H1 (cell line): ENCODE results near the gene FGFR2.

ENCODE experiments used
- CEBPB ChIP-seq: IDR thresholded peaks from 2 replicates; pipeline ENCODE4 v1.6.1; 2012; ENCODE audit warnings: low read depth, low read length
- CTCF ChIP-seq, 3 experiments: IDR thresholded peaks; 1 replicate in 2 of 3; 2 replicates in 1 of 3; pipeline versions ENCODE4 v1.5.1 to v1.6.1; 2011; ENCODE audit warnings: low read length in 3 of 3, mild to moderate bottlenecking in 3 of 3, inconsistent platforms in 2 of 3, low read depth in 1 of 3, moderate library complexity in 1 of 3; ENCODE audit not compliant: insufficient read depth in 1 of 3; ENCODE audit errors: control extremely low read depth in 1 of 3
- KDM5A ChIP-seq: fragments of 200-600 bp; IDR thresholded peaks from 2 replicates; pipeline ENCODE4 v1.7.1; 2012; ENCODE audit warnings: mild to moderate bottlenecking, low read length, inconsistent platforms, mixed read lengths
- POLR2A ChIP-seq, 2 experiments: IDR thresholded peaks; 1 replicate in 1 of 2; 2 replicates in 1 of 2; pipeline ENCODE4 v1.6.1; 2011; ENCODE audit warnings: low read depth in 2 of 2, low read length in 2 of 2, mild to moderate bottlenecking in 2 of 2; ENCODE audit errors: control extremely low read depth in 1 of 2
- SP1 ChIP-seq: IDR thresholded peaks from 2 replicates; pipeline ENCODE4 v1.6.1; 2011; ENCODE audit warnings: low read depth, low read length

GRCh38 chr10:121596689-121597503 is 1.3 kb downstream of the FGFR2 start:
- TF ChIP-seq CTCF (IDR thresholded peaks at IDR 0.05; ENCODE audit: control extremely low read depth in 1 of 3, insufficient read depth in 1 of 3, low read depth in 1 of 3, low read length in 3 of 3) (peak in 1 of 3 experiments; percentile 3; a peak in 1 of 4 replicates), POLR2A (IDR thresholded peaks at IDR 0.05; ENCODE audit: control extremely low read depth in 1 of 2, low read depth in 2 of 2, low read length in 2 of 2) (peak in 1 of 2 experiments; percentile 61; a peak in 2 of 3 replicates), CEBPB (no peak), KDM5A (no peak), SP1 (peak; percentile 78)
